Upper lobe of left lung (tissue), 4 donors: ENCODE results near the gene HERPUD2.
"Not testable (repeated sequence)": the region's sequence is repeated elsewhere in the genome, so short reads cannot be mapped to it uniquely, and the experiment has no call there.

ENCODE experiments used
- EP300 ChIP-seq, 4 donors: sonication (generic); formaldehyde crosslinking; IDR thresholded peaks; one replicate each; pipeline ENCODE4 v1.5.1; 2017; ENCODE audit warnings: antibody characterized with exemption in 4 of 4, control low read depth in 2 of 4
- POLR2A ChIP-seq, 4 donors: fragments of 450-650 bp; IDR thresholded peaks; one replicate each; pipeline ENCODE4 v1.5.1; 2016 to 2017; ENCODE audit warnings: antibody characterized with exemption in 4 of 4, mild to moderate bottlenecking in 2 of 4
- TF ChIP-seq, protein P1 (sequence below), 6 experiments: fragments of 450-650 bp in 4 of 6; fragments of 200-600 bp in 2 of 6; sonication (generic) in 2 of 6; IDR thresholded peaks; one replicate each; pipeline ENCODE4 v1.5.1; 2016 to 2019; ENCODE audit warnings: antibody characterized with exemption in 6 of 6

- TF ChIP-seq POLR2A, EP300 (IDR thresholded peaks at IDR 0.05): not testable (repeated sequence)
- TF ChIP-seq, protein P1, sequence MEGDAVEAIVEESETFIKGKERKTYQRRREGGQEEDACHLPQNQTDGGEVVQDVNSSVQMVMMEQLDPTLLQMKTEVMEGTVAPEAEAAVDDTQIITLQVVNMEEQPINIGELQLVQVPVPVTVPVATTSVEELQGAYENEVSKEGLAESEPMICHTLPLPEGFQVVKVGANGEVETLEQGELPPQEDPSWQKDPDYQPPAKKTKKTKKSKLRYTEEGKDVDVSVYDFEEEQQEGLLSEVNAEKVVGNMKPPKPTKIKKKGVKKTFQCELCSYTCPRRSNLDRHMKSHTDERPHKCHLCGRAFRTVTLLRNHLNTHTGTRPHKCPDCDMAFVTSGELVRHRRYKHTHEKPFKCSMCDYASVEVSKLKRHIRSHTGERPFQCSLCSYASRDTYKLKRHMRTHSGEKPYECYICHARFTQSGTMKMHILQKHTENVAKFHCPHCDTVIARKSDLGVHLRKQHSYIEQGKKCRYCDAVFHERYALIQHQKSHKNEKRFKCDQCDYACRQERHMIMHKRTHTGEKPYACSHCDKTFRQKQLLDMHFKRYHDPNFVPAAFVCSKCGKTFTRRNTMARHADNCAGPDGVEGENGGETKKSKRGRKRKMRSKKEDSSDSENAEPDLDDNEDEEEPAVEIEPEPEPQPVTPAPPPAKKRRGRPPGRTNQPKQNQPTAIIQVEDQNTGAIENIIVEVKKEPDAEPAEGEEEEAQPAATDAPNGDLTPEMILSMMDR (IDR thresholded peaks at IDR 0.05): not testable (repeated sequence)
Measured at GRCh38 chr7:35584533-35584932, 110.4 kb downstream of the HERPUD2 start.
